Measurements from ENCODE around the gene ADAMTS12. TPM values are rescaled to one million over a fixed set of nuclear protein-coding genes. Genes with fewer than 3 reads are reported as not detected.

ADAMTS12 gene
- total RNA-seq, 4 donors from 2014 or later = 2.3 to 6.0 (median 4.2) TPM

GRCh38 chr5:33831041-33831440 is 60.7 kb downstream of the ADAMTS12 start:
- Histone ChIP-seq H3K4me3 (no peak overlapping the region), H3K4me1 (peaks cover 0 to 6% (median 0%) of the 10 kb centered on the region in 4 donors), H3K9me3 (no peaks in the 10 kb centered on the region), H3K27ac (replicated peaks in 1 of 4) (no peak overlapping the region), H3K27me3 (no peaks in the 10 kb centered on the region), H3K36me3 (no peaks in the 10 kb centered on the region)
- no peak for DNase-seq (ENCODE audit: extremely low spot score)
- 84% methylated on average over 1 of the region's 1 CpG for WGBS
- no peak for TF ChIP-seq POLR2A (IDR thresholded peaks at IDR 0.05; ENCODE audit: low read depth)
- no peak for TF ChIP-seq POLR2AphosphoS5 (IDR thresholded peaks at IDR 0.05)
- TF ChIP-seq CTCF (IDR thresholded peaks at IDR 0.05) = no peak
- no peak for TF ChIP-seq EP300 (IDR thresholded peaks at IDR 0.05)
- intact Hi-C loops (cut with DNase I) = no loop called here

DNA sequence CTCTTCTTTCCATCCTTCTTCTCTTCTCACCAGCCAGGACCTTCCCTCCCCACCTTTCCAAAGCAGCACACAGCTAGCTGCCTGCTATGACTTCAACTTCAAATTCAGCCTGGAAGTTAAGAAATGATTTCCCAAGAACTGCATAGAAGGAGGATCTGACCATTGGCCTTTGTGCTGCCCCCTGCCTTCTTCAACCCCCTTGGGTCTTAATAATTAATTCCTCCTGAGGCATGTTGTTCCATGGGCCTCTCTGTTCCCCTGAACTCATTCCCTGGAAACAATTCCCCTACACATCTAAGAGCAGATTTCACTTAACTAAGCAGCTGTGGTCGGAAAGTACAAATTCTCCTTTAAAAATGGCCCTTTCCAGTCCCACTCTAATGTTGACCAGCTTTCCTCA is 62.4 kb downstream of the ADAMTS12 start:
- Histone ChIP-seq H3K27me3 (no peaks in the 10 kb centered on the region), H3K4me3 (no peak overlapping the region), H3K4me1 (peaks cover 0 to 7% (median 3%) of the 10 kb centered on the region in 4 donors), H3K9me3 (no peaks in the 10 kb centered on the region), H3K27ac (replicated peaks in 1 of 4) (no peak overlapping the region), H3K36me3 (no peaks in the 10 kb centered on the region)
- WGBS = 80% methylated on average over 1 of the region's 1 CpG
- intact Hi-C loops (cut with DNase I) = no loop called here
- no peak for TF ChIP-seq EP300 (IDR thresholded peaks at IDR 0.05)
- TF ChIP-seq POLR2AphosphoS5 (IDR thresholded peaks at IDR 0.05) = no peak
- TF ChIP-seq CTCF (IDR thresholded peaks at IDR 0.05) = no peak
- TF ChIP-seq POLR2A (IDR thresholded peaks at IDR 0.05; ENCODE audit: low read depth) = no peak
- no peak for DNase-seq (ENCODE audit: extremely low spot score)

DNA sequence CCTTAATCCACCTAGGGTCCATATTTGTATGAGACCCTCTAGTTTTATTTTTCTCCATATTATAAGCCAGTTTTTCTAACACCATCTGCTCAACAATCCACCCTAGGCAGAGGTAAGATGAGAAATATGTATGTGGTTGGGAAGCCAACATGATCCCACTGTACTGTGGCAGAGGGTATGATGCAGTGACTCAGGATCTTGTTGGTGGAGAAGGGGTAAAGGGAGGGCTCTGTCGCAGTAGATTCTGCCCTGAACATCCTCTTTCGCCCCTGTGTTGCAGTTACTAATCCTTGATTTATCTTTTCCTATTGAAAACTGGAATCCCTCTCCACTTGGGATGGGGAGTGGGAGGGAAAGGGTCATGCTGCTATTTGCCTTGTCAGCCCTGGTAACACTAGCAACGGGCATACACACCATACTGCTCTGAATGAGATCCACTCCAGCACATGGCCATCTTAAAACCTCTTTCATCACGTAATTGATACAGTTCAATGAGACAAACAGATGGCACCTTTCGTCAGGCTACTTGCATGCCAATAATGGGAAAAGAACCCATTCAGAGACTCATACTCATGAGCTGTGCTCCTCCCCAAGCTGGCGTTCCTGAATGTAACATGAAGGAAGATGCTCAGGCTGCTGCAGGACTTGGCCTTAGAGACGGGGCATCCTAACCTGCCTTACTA is 63.0 kb downstream of the ADAMTS12 start:
- Histone ChIP-seq H3K27ac (replicated peaks in 1 of 4) (no peak overlapping the region), H3K4me3 (no peak overlapping the region), H3K9me3 (no peaks in the 10 kb centered on the region), H3K27me3 (no peaks in the 10 kb centered on the region), H3K4me1 (peaks cover 0 to 9% (median 3%) of the 10 kb centered on the region in 4 donors), H3K36me3 (no peaks in the 10 kb centered on the region)
- 84% methylated on average over 7 of the region's 7 CpGs for WGBS
- intact Hi-C loops (cut with DNase I) = no loop called here
- TF ChIP-seq EP300 (IDR thresholded peaks at IDR 0.05) = no peak
- no peak for TF ChIP-seq POLR2AphosphoS5 (IDR thresholded peaks at IDR 0.05)
- TF ChIP-seq CTCF (IDR thresholded peaks at IDR 0.05) = no peak
- TF ChIP-seq POLR2A (IDR thresholded peaks at IDR 0.05; ENCODE audit: low read depth) = no peak
- no peak for DNase-seq (ENCODE audit: extremely low spot score)

- intact Hi-C loops (cut with DNase I) = no loop called here
- TF ChIP-seq POLR2A (IDR thresholded peaks at IDR 0.05; ENCODE audit: low read depth) (no peak), CTCF (IDR thresholded peaks at IDR 0.05) (no peak), EP300 (IDR thresholded peaks at IDR 0.05) (no peak), POLR2AphosphoS5 (IDR thresholded peaks at IDR 0.05) (no peak)
Measured at GRCh38 chr5:33827885-33828284, 63.9 kb downstream of the ADAMTS12 start.

More at GRCh38 chr5:33827885-33828284, 63.9 kb downstream of the ADAMTS12 start:
- Histone ChIP-seq H3K4me1 (peaks cover 0 to 9% (median 3%) of the 10 kb centered on the region in 4 donors), H3K36me3 (no peaks in the 10 kb centered on the region), H3K4me3 (no peak overlapping the region), H3K27me3 (no peaks in the 10 kb centered on the region), H3K27ac (replicated peaks in 1 of 4) (no peak overlapping the region), H3K9me3 (no peaks in the 10 kb centered on the region)
- 85% methylated on average over 1 of the region's 1 CpG for WGBS
- no peak for DNase-seq (ENCODE audit: extremely low spot score)
